ENCODE data around the gene NUDC.

DNA sequence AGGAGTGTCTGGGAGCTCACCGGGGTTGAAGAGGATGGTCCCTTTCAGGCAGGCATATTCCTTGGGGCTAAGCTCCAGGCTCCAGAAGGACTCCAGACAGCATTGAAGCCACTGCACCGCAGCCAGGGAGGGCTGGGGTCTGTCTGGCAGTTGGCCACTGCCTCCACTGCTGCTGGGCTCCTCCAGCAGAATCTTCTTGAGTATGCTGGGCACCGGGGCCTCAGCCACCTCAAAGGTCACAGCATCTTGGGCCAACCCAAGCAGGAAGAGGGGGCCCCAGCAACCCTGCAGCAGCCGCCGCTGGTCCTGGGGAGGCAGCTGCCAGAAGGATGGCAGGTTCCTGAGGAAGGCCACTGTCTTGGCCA is 8.2 kb upstream of the NUDC start:
- TF ChIP-seq, protein P1, sequence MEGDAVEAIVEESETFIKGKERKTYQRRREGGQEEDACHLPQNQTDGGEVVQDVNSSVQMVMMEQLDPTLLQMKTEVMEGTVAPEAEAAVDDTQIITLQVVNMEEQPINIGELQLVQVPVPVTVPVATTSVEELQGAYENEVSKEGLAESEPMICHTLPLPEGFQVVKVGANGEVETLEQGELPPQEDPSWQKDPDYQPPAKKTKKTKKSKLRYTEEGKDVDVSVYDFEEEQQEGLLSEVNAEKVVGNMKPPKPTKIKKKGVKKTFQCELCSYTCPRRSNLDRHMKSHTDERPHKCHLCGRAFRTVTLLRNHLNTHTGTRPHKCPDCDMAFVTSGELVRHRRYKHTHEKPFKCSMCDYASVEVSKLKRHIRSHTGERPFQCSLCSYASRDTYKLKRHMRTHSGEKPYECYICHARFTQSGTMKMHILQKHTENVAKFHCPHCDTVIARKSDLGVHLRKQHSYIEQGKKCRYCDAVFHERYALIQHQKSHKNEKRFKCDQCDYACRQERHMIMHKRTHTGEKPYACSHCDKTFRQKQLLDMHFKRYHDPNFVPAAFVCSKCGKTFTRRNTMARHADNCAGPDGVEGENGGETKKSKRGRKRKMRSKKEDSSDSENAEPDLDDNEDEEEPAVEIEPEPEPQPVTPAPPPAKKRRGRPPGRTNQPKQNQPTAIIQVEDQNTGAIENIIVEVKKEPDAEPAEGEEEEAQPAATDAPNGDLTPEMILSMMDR (conservative IDR thresholded peaks at IDR 0.05; ENCODE audit: low read length) = no peak
- no peak for TF ChIP-seq EZH2phosphoT487 (IDR thresholded peaks at IDR 0.05; ENCODE audit: borderline replicate concordance, low read depth, low read length)

All from OCI-LY7 (cell line).